Activated CD4-positive, alpha-beta T cell treated with anti-CD3 and anti-CD28 coated beads, Interleukin-2, amount 50 U/mL, for 48 hours (primary cell): ENCODE data around the gene RHOT2.

ENCODE experiments used
- DNase-seq, 2 experiments: peaks; one replicate each; pipeline ENCODE4 v3.0.0-alpha.2; 2020

The RHOT2 gene

GRCh38 chr16:632486-633335, 35.2 kb upstream of the RHOT2 start:
- DNase-seq, result no peak

- DNase-seq, result no peak
These were observed 34.4 kb upstream of the RHOT2 start for GRCh38 chr16:633336-634050.

GRCh38 chr16:634051-634670, 33.8 kb upstream of the RHOT2 start:
- no peak for DNase-seq

- DNase-seq, result no peak
These were observed 32.9 kb upstream of the RHOT2 start for GRCh38 chr16:634996-635395.

GRCh38 chr16:635573-636205, 32.2 kb upstream of the RHOT2 start:
- DNase-seq, result peak in 1 of 2 experiments; percentile 29

- peak; percentile 92 to 94 for DNase-seq
These were observed 31.5 kb upstream of the RHOT2 start, which contains the start of gene METTL26 for GRCh38 chr16:636206-637080. TSS of gene METTL26 (minus strand) at chr16:636305. CDS start at chr16:636290, 15 bp downstream.

GRCh38 chr16:637081-638018, 30.6 kb upstream of the RHOT2 start:
- peak; percentile 86 to 89 for DNase-seq

- DNase-seq, result no peak
These were observed 29.8 kb upstream of the RHOT2 start for GRCh38 chr16:638034-638543.

GRCh38 chr16:638836-639235, 29.1 kb upstream of the RHOT2 start:
- no peak for DNase-seq

GRCh38 chr16:640614-641013, 27.3 kb upstream of the RHOT2 start:
- DNase-seq, result no peak

GRCh38 chr16:641326-642188, 26.4 kb upstream of the RHOT2 start, which contains the start of gene MCRIP2:
TSS of gene MCRIP2 (plus strand) at chr16:641828. CDS start at chr16:641992, 164 bp downstream.
- peak; percentile 84 to 86 for DNase-seq

- peak; percentile 53 to 55 for DNase-seq
These were observed 25.5 kb upstream of the RHOT2 start for GRCh38 chr16:642189-643049.

GRCh38 chr16:643050-643368, 24.9 kb upstream of the RHOT2 start:
- DNase-seq, result no peak

GRCh38 chr16:644556-644955, 23.4 kb upstream of the RHOT2 start:
- DNase-seq, result no peak

GRCh38 chr16:645852-646678, 21.9 kb upstream of the RHOT2 start:
- DNase-seq, result no peak

- no peak for DNase-seq
These were observed 21.2 kb upstream of the RHOT2 start for GRCh38 chr16:646679-647172.

- no peak for DNase-seq
These were observed 20.6 kb upstream of the RHOT2 start for GRCh38 chr16:647173-647902.
